IgD-negative memory B cell (primary cell): ENCODE results near the gene SNAP29. TPM values are rescaled to one million over a fixed set of nuclear protein-coding genes. Genes with fewer than 3 reads are reported as not detected.

Source experiments
- H3K27ac Mint-ChIP-seq, 3 donors: one replicate each; pipeline ENCODE4 v1.8.0; 2020 to 2022; ENCODE audit warnings: mild to moderate bottlenecking in 3 of 3, mixed read lengths in 3 of 3, moderate library complexity in 1 of 3
- H3K27me3 Mint-ChIP-seq: one replicate; pipeline ENCODE4 v1.8.0; 2021; ENCODE audit warnings: mixed read lengths
- H3K36me3 Mint-ChIP-seq: one replicate; pipeline ENCODE4 v1.8.0; 2020; ENCODE audit warnings: mild to moderate bottlenecking, mixed read lengths
- H3K4me1 Mint-ChIP-seq, 3 donors: one replicate each; pipeline ENCODE4 v1.8.0; 2020 to 2022; ENCODE audit warnings: mixed read lengths in 3 of 3, mild to moderate bottlenecking in 1 of 3
- H3K4me3 Mint-ChIP-seq, 4 donors: one replicate each; pipeline ENCODE4 v1.8.0; 2020 to 2022; ENCODE audit warnings: mild to moderate bottlenecking in 4 of 4, mixed read lengths in 4 of 4, moderate library complexity in 3 of 4
- H3K9me3 Mint-ChIP-seq, 3 donors: one replicate each; pipeline ENCODE4 v1.8.0; 2020 to 2021; ENCODE audit warnings: mixed read lengths in 3 of 3, mild to moderate bottlenecking in 1 of 3
- polyA plus RNA-seq: library from polyadenylated mRNA; unstranded; fragments of 300-500 nt; fragmentation: Illumina TruSeq; gene quantifications from one replicate; pipeline ENCODE4 v1.2.3, GENCODE V29; 2021

SNAP29 gene
- polyA plus RNA-seq, 1 donor from 2014 or later, result 23.0 TPM

DNA sequence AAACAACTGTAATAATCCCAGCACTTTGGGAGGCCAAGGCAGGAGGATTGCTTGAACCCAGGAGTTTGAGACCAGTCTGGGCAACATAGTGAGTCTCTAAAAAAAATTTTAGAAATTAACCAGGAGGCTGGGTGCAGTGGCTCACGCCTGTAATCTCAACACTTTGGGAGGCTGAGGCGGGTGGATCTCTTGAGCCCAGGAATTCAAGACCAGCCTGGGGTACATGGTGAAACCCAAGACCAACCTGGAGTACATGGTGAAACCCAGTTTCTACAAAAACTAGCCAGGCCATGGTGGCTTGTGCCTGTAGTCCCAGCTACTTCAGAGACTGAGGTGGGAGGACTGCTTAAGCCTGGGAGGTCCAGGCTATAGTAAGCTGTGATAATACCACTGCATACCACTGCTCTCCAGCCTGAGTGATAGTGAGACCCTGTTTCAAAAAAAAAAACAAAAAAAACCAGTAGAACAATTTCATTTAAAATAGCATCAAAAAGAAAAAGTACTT, 11.4 kb upstream of the SNAP29 start:
- Mint-ChIP-seq H3K4me1 (peaks cover 18 to 32% (median 22%) of the 10 kb centered on the region in 3 donors), H3K27ac (no peak overlapping the region)

DNA sequence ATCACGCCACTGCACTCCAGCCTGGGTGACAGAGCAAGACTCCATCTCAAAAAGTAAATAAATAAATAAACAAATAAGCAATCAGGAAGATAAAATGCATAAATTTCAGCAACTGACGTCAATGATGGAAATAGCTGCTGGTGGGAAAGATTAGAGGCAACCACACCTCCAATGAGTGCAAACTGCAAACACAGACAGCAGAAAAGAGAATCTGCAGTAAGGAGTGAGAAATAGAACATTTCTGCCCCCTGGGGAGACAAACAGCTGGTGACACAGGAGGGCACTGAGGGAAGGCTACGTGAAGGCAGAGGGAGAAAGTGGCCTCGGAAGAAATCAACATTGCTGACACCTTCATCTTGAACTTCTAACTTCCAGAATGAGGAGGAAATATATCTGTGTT, 6.7 kb upstream of the SNAP29 start:
- no peaks in the 10 kb centered on the region for H3K27me3 Mint-ChIP-seq
- H3K36me3 Mint-ChIP-seq, result no peaks in the 10 kb centered on the region
- H3K4me3 Mint-ChIP-seq, result no peak overlapping the region
- H3K9me3 Mint-ChIP-seq, result no peaks in the 10 kb centered on the region
- H3K27ac Mint-ChIP-seq, result no peak overlapping the region
- H3K4me1 Mint-ChIP-seq, result peaks cover 25 to 41% (median 33%) of the 10 kb centered on the region in 3 donors

More for the DNA sequence above, 11.4 kb upstream of the SNAP29 start:
- peaks cover 1% of the 10 kb centered on the region for H3K36me3 Mint-ChIP-seq
- H3K27me3 Mint-ChIP-seq, result no peaks in the 10 kb centered on the region
- no peak overlapping the region for H3K4me3 Mint-ChIP-seq
- H3K9me3 Mint-ChIP-seq, result no peaks in the 10 kb centered on the region

DNA sequence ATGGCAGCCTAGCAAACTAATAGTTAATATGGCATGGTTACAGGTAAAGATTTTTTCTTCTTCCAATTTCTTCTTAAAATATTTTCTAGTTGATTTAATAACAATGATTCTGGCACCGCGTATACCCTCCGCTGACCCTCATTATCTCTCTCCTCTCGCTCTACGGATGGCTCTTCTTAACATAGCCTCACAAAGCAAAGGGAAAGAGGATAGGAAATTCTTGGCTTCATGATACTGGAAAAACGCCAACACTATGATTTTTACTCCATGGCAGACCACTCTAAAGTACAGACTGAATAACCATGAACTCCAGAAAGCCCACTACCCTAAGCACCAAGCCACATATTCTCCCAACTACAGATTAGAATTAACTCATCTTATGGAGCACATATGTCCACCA, 6.3 kb upstream of the SNAP29 start:
- no peaks in the 10 kb centered on the region for H3K36me3 Mint-ChIP-seq
- H3K27ac Mint-ChIP-seq, result no peak overlapping the region
- H3K4me3 Mint-ChIP-seq, result peak overlapping the region in 1 of 4 donors; percentile 50
- H3K9me3 Mint-ChIP-seq, result no peaks in the 10 kb centered on the region
- peaks cover 30 to 45% (median 36%) of the 10 kb centered on the region in 3 donors for H3K4me1 Mint-ChIP-seq
- no peaks in the 10 kb centered on the region for H3K27me3 Mint-ChIP-seq

DNA sequence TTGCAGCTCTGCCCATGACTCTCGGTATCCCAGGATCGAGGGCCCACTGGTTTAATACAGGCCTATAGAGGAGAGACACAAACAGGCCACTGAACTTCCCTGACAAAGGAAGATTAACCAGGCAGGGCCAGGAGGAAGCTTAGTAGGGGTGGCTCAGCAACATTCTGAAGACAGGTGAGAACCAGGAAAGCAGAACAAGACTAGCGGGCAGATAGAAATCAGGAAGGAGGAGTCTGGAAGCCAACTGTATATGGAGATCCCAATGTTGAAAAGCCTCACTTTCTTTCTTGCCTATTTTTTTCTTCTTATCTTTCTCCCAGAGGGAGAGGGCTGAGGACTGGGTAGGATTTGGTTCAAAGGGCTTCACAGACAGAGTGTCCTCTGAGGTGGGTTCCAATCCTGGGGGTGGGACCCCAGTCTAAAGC, 5.6 kb upstream of the SNAP29 start:
- no peak overlapping the region for H3K4me3 Mint-ChIP-seq

DNA sequence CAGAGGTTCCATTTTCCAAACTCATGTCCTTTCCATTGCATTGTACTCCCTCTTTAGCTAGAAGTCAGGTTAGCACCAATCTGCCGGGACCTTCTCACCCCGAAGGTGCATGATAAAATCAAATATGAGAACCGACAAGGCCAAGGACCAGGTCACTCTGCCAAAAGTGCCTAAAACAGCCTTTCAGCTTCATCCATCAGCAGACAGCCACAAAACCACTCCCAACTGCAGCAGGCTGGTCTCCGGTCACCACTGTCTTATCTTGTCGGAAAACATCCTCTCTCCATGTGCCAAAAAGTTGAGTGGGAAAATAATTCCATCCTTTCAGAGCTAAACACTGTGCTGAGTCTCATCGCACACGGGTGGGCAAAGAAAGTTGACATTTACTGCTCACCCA, 1.6 kb upstream of the SNAP29 start:
- Mint-ChIP-seq H3K36me3 (peaks cover 2% of the 10 kb centered on the region), H3K4me1 (peaks cover 33 to 45% (median 33%) of the 10 kb centered on the region in 3 donors), H3K9me3 (no peaks in the 10 kb centered on the region), H3K27ac (peak overlapping the region; percentile 82 to 92 (median 86)), H3K4me3 (peak overlapping the region; percentile 85 to 97 (median 90)), H3K27me3 (no peaks in the 10 kb centered on the region)

More for the DNA sequence above, 5.6 kb upstream of the SNAP29 start:
- Mint-ChIP-seq H3K27ac (no peak overlapping the region), H3K27me3 (no peaks in the 10 kb centered on the region), H3K9me3 (no peaks in the 10 kb centered on the region), H3K36me3 (no peaks in the 10 kb centered on the region), H3K4me1 (peaks cover 33 to 46% (median 35%) of the 10 kb centered on the region in 3 donors)

DNA sequence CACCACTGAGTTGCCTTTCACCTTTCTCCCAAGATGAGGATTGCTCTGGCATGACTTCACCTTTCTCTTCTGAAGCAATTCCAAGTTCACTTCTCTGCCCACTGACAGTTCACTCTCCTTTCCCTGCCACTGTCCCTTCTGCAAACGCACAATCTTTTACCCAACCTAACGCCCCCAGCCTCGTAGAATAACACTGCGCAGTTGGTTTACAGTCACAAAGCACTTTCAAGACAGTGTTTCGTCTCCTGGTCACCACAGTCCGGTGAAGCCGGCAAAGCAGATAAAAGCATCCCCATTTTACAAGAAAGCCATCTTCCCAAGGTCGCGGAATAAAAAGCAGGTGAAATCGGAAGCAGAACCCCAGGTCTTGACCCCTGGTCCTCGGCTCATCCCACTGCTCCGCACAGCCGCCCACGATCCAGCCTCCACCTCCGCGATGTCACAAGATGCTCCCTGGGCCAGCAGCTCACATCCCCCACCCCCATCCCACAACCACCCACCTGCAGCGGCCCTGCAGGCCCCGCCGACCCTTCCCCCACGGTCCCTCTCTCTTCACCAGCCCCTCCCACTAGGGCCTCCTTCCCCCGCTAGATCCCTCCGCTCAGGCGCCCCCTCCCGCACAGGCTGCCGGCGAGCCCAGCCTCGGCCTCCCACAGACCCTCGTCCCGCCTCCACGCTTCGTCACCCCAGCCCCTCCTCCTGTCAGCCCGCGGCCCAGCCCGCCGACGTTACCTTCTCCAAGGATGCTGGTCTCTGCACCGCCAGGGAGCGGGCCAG, 781 bp upstream of the SNAP29 start:
- Mint-ChIP-seq H3K4me1 (peaks cover 27 to 45% (median 32%) of the 10 kb centered on the region in 3 donors), H3K27me3 (no peaks in the 10 kb centered on the region), H3K9me3 (no peaks in the 10 kb centered on the region), H3K36me3 (peaks cover 2% of the 10 kb centered on the region), H3K4me3 (peak overlapping the region; percentile 85 to 97 (median 90)), H3K27ac (peak overlapping the region; percentile 82 to 92 (median 86))

DNA sequence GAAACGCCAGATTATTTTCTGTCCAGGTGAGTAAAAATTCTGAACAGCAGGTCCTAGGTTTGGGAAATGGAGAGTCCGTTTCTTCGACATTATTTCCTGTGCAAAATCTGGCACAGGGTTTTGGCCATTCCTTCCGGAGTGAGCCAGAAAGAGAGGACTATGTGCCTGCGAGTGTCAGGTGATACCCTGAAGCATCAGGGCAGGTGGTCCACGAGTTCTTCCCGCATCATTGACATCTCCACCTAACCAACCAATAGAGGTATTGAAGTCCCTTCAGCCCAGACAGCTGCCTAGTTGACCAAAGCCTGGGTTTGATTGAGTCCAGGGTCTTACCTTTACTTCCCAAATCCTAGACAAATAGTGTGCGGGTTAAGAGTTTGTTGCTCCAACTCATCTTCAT, 808 bp downstream of the SNAP29 start:
- peaks cover 29 to 35% (median 32%) of the 10 kb centered on the region in 3 donors for H3K4me1 Mint-ChIP-seq
- H3K27ac Mint-ChIP-seq, result peak overlapping the region; percentile 59 to 92 (median 82)
- no peaks in the 10 kb centered on the region for H3K27me3 Mint-ChIP-seq

DNA sequence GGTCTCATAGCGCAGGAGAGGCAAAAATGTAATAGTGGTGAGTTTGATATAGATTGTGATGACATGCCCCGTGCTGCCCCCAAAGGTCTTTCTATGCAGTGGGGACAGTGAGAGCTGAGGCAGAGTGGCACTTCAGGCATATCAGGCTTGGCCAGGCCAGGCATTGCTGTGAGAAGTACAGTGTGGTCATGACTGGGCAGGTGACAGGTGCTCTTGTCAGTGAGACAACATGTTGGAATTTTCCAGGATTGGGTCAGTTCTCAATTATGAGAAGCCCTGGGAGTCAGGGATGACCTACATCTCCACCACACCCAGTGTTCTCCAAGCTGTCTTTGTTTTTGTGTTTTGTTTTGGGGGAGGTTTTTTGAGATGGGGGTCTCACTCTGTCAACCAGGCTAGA, 3.7 kb downstream of the SNAP29 start:
- Mint-ChIP-seq H3K27ac (peak overlapping the region in 2 of 3 donors; percentile 29 to 32), H3K9me3 (no peaks in the 10 kb centered on the region), H3K4me1 (peaks cover 17 to 22% (median 17%) of the 10 kb centered on the region in 3 donors), H3K4me3 (peak overlapping the region in 2 of 4 donors; percentile 27 to 52), H3K27me3 (no peaks in the 10 kb centered on the region), H3K36me3 (peaks cover 8% of the 10 kb centered on the region)

More for the DNA sequence above, 808 bp downstream of the SNAP29 start:
- Mint-ChIP-seq H3K36me3 (peaks cover 8% of the 10 kb centered on the region), H3K4me3 (peak overlapping the region; percentile 85 to 97 (median 88)), H3K9me3 (no peaks in the 10 kb centered on the region)

DNA sequence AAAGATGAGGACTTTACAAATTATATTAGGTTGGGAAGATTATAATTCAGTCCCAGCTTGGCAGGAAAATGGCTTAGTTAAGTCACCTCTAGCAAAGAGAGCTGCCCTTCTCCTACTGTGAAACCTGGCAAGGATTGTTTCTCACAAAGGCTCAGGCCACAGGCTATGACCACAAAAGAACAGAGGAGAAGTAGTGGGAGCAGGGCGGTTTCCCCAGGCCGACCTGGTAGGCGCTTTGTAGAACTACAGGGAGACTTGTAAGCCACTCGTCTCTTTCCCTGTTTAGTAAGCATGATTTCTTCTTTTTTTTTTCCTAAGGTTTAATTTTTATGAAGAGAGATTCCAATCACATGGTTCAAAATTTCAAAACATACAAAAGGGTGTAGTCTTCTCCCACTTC, 4.6 kb downstream of the SNAP29 start:
- Mint-ChIP-seq H3K36me3 (peaks cover 8% of the 10 kb centered on the region), H3K9me3 (no peaks in the 10 kb centered on the region), H3K4me1 (peaks cover 12 to 18% (median 14%) of the 10 kb centered on the region in 3 donors), H3K27ac (peak overlapping the region in 1 of 3 donors; percentile 58), H3K4me3 (peak overlapping the region in 2 of 4 donors; percentile 48 to 74), H3K27me3 (no peaks in the 10 kb centered on the region)

DNA sequence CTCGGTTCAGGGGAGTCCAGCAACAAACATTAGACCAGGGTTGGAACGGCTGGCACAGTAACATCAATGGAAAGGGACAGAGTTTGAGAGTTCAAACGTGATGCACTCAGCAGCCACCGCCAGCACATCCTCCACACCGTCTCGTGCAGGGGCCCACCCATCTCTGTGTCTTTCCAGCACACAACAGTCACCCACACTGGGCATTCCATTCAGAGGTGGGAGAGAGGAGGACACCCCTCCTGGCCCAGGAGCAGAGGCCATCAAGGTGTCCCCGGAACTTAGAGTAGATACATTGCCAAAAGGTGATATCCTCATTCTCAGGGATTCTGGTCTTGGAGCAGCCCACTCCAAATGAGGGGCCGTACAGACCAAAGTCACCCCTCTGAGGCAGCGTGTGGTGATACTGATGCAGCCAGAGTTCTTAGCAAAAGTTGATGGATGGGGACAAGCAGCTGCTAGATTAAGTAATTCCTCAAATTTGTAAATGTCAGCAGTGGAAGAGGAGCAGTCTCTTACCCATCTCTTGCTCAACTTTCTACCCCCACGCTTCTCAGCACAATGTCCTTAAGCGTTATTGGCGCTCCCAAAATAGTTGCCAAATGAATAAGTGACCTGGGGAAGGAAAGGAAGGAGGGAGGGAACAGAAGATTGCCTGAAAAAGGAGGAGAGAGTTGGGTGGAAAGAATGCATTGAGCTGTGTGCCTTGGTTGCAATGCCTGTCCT, 5.5 kb downstream of the SNAP29 start:
- H3K27ac Mint-ChIP-seq, result no peak overlapping the region
- peaks cover 9 to 18% (median 14%) of the 10 kb centered on the region in 3 donors for H3K4me1 Mint-ChIP-seq
- peaks cover 13% of the 10 kb centered on the region for H3K36me3 Mint-ChIP-seq
- no peaks in the 10 kb centered on the region for H3K27me3 Mint-ChIP-seq
- H3K4me3 Mint-ChIP-seq, result no peak overlapping the region
- peaks cover 0 to 2% (median 0%) of the 10 kb centered on the region in 3 donors for H3K9me3 Mint-ChIP-seq

DNA sequence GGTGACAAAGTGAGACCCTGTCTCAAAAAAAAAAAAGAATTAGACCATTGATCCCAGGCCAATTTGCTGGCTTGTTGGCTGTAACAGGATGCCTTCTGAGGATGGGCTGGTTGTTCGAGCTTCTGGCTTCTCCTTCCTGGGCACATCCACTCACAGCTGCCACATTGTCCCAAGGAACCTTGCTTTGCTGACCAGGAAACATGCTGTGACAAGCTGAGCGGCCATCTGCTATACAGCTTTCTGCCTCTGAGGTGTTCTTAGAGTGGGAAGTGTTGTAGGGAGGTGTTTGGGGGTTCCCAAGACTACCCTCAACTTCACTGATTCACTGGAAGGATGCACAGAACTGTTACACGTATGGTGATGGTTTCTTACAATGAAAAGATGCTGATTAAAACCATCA, 6.5 kb downstream of the SNAP29 start:
- peaks cover 13% of the 10 kb centered on the region for H3K36me3 Mint-ChIP-seq
- no peak overlapping the region for H3K27ac Mint-ChIP-seq
- H3K4me1 Mint-ChIP-seq, result peaks cover 4 to 13% (median 10%) of the 10 kb centered on the region in 3 donors
- no peak overlapping the region for H3K4me3 Mint-ChIP-seq
- H3K27me3 Mint-ChIP-seq, result no peaks in the 10 kb centered on the region
- peaks cover 0 to 2% (median 0%) of the 10 kb centered on the region in 3 donors for H3K9me3 Mint-ChIP-seq

DNA sequence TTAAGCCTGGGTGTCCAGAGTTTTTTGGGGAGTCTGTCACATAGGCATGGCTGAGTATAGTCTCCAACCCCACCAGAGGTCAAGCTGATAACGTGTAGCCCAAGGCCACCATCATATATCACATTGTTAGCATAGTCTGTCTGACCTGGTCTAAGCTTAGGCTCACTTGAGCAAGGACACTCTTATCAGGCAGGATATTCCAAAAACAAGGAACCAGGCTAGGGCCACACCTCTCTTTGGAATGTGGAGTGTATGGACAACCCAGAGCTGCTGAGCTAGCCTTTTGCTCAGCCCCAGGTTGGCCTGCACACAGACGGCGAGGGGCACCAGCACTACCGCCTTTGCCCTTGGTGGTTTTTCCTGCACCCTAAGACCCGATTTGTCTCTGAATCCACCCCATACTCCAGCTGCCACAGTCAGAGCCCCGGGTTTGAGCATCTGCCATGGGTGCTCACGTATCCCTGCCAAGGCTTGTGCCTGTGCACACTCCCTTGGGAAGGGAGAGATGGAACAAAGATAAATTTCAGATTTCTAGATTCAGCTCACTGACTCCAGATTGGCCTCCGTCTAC, 7.2 kb downstream of the SNAP29 start:
- Mint-ChIP-seq H3K27ac (peak overlapping the region in 1 of 3 donors; percentile 85), H3K4me3 (no peak overlapping the region), H3K27me3 (no peaks in the 10 kb centered on the region), H3K4me1 (peaks cover 4 to 10% (median 5%) of the 10 kb centered on the region in 3 donors), H3K36me3 (peaks cover 10% of the 10 kb centered on the region), H3K9me3 (peaks cover 0 to 2% (median 0%) of the 10 kb centered on the region in 3 donors)

DNA sequence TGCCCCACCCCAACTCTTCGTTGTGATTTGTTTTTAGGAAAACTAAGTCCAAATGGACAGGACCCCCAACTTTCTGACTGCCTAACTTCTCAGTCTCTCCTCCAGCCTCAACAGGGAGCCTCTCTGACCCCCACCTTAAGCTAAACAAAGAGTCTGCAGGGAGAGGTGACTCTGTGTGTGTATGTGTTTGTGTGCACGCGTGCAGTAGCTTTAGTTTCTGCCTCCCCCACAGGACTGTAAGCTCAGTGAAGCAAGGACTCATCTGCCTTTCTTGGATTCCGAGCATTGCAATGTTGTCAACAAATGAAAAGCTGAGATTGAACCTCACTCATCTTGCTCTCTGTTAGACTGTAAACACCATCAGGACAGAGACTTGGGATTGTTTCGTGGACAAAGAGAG, 7.9 kb downstream of the SNAP29 start:
- Mint-ChIP-seq H3K36me3 (peaks cover 10% of the 10 kb centered on the region), H3K4me1 (peaks cover 4 to 10% (median 5%) of the 10 kb centered on the region in 3 donors), H3K27me3 (no peaks in the 10 kb centered on the region), H3K9me3 (peaks cover 0 to 2% (median 0%) of the 10 kb centered on the region in 3 donors), H3K4me3 (no peak overlapping the region), H3K27ac (peak overlapping the region in 1 of 3 donors; percentile 16)

DNA sequence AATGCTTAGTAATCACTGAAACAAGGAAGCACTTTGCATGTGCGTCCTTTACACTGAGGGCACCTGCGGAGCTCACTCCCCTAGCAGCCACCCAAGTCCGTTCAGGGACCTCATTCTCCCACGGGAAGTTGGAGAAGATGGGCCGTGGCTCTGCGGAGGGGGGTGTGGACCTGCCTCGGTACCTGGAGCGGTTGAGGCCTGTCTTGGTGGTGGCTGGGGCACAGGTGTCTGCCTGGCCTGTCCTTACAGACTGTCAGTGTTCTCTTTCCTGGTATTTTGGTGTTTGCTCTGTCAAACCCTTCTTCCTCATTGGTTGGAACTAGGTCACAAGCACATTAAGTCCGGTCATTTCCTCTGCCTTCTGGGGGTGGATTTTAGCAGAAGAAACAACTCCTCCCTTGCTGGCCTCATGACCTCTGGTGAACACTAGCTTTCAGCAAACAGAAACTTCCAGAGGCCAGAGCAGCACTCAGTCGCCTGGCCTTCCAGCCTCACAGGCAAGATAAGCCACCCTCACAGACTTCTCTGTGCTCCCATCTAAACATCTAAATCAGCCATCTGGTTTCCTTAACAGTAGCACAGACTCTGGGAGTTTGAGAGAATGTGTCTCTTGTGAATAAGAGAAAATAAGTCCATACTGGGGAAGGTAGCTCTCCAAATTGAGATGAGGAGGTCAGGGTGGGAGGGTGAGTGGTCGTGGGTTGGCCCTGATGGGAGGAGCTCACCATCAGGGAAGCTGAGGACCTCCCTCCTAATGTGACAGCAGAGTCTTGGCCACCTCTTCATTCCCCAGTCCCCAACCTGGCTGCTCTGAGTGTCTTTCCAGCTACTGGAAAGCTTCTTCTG, 8.6 kb downstream of the SNAP29 start:
- Mint-ChIP-seq H3K4me3 (no peak overlapping the region), H3K4me1 (peaks cover 4 to 5% (median 5%) of the 10 kb centered on the region in 3 donors), H3K36me3 (peaks cover 10% of the 10 kb centered on the region), H3K27me3 (no peaks in the 10 kb centered on the region), H3K27ac (no peak overlapping the region), H3K9me3 (peaks cover 0 to 2% (median 0%) of the 10 kb centered on the region in 3 donors)
